Hematopoietic multipotent progenitor cell treated with erythropoietin and hydrocortisone succinate and interleukin-3 and kit ligand, for 17 days (in vitro differentiated cells): ENCODE measurements around the gene TAS1R3.

Experiments
- DNase-seq: peaks from one replicate; pipeline ENCODE4 v3.0.0-alpha.2; 2015; ENCODE audit warnings: low spot score

Gene TAS1R3

GRCh38 chr1:1324084-1324523 is 7.0 kb upstream of the TAS1R3 start:
- no peak for DNase-seq

DNA sequence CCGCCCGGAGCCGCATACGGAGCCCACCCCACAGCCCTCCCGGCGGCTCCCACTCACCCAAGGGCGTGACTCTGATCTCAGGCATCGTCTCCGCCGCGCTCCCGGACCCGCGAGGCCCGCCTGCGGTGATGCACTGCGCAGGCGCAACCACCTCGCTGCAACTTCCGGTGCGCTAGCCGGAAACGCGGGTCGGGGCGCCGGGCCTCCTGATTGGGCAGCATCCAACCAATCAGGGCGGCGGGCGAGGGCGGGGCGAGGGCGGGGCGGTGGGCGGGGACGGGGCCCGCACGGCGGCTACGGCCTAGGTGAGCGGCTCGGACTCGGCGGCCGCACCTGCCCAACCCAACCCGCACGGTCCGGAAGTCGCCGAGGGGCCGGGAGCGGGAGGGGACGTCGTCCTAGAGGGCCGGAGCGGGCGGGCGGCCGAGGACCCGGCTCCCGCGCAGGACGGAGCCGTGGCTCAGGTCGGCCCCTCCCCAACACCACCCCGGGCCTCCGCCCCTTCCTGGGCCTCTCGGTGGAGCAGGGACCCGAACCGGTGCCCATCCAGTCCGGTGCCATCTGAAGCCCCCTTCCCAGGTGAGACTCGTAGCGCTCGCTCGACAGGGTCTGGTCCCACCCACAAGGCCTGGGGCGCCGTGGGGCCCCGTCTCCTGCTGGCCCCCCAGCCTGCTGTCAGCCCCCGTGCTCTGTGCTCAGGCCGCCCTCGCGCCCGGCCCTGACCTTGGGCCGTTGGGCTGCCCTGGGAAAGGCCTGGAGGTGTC is 6.4 kb upstream of the TAS1R3 start, which contains the start of the genes CPTP and INTS11:
TSS of gene CPTP (plus strand) at position 279 of the 764 bp plus-strand sequence. CDS start 2,109 bp downstream, outside the sequence.
TSS of gene INTS11 (minus strand) at position 137 of the 764 bp plus-strand sequence. CDS start at position 85, 52 bp downstream.
- peak; percentile 97 for DNase-seq

GRCh38 chr1:1325288-1326074 is 5.6 kb upstream of the TAS1R3 start:
- DNase-seq: no peak

DNA sequence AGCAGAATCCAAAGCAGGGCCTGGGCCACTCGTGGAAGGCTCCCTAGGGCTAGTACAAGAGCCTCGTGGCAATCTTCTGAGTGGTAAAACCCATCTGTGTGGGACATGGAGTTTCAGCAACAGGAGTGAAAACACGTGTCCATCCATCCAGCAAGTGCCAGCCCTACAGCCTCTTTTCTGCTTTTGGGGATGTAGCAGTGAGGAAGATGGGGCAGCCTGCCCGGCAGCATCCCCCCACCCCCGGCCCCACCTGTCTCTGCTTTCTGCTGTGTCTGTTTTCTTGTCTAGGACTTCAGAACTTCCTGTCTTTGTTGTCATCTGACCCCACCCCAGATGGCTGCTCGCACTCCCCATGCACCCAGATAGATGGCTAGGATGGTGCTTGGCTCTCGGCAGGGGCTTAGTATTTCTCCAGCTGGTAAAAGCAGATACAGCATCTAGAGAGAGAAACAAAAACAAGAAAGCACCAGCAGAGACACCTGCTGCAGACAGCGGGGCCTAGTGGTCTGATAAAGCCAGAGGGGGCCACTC is 4.9 kb upstream of the TAS1R3 start:
- no peak for DNase-seq

- DNase-seq: no peak
Measured at GRCh38 chr1:1327291-1327690, 3.8 kb upstream of the TAS1R3 start.

GRCh38 chr1:1328254-1328653 is 2.8 kb upstream of the TAS1R3 start:
- DNase-seq: no peak

GRCh38 chr1:1329304-1330210 is 1.5 kb upstream of the TAS1R3 start:
- DNase-seq: no peak

GRCh38 chr1:1330366-1331067 is 563 bp upstream of the TAS1R3 start:
- DNase-seq: no peak

- no peak for DNase-seq
Measured at GRCh38 chr1:1332031-1332755, 1.1 kb downstream of the TAS1R3 start.

DNA sequence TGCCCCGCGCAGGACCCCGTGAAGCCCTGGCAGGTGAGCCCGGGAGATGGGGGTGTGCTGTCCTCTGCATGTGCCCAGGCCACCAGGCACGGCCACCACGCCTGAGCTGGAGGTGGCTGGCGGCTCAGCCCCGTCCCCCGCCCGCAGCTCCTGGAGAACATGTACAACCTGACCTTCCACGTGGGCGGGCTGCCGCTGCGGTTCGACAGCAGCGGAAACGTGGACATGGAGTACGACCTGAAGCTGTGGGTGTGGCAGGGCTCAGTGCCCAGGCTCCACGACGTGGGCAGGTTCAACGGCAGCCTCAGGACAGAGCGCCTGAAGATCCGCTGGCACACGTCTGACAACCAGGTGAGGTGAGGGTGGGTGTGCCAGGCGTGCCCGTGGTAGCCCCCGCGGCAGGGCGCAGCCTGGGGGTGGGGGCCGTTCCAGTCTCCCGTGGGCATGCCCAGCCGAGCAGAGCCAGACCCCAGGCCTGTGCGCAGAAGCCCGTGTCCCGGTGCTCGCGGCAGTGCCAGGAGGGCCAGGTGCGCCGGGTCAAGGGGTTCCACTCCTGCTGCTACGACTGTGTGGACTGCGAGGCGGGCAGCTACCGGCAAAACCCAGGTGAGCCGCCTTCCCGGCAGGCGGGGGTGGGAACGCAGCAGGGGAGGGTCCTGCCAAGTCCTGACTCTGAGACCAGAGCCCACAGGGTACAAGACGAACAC is 1.8 kb downstream of the TAS1R3 start:
- DNase-seq: no peak

DNA sequence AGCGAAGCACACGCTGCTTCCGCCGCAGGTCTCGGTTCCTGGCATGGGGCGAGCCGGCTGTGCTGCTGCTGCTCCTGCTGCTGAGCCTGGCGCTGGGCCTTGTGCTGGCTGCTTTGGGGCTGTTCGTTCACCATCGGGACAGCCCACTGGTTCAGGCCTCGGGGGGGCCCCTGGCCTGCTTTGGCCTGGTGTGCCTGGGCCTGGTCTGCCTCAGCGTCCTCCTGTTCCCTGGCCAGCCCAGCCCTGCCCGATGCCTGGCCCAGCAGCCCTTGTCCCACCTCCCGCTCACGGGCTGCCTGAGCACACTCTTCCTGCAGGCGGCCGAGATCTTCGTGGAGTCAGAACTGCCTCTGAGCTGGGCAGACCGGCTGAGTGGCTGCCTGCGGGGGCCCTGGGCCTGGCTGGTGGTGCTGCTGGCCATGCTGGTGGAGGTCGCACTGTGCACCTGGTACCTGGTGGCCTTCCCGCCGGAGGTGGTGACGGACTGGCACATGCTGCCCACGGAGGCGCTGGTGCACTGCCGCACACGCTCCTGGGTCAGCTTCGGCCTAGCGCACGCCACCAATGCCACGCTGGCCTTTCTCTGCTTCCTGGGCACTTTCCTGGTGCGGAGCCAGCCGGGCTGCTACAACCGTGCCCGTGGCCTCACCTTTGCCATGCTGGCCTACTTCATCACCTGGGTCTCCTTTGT is 2.6 kb downstream of the TAS1R3 start:
- no peak for DNase-seq

DNA sequence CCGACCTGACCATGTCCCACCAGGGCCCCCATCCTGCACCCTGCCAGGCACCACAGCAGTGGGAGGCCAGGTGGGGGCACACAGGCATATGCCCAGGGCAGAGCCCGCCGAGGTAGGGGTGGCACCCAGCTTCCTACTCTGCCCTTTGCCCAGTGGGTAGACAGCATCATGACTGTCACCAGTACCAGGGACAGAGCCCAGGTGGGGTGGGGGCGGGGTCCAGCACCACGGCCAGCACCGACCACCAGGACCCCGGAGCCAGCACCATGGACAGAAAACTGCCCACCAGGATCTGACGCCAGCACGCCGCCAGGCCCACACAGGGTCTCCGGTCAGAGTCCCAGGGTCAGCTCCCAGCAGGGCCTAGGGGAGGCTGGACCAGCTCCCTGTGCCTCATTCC is 3.8 kb downstream of the TAS1R3 start:
- DNase-seq: no peak

DNA sequence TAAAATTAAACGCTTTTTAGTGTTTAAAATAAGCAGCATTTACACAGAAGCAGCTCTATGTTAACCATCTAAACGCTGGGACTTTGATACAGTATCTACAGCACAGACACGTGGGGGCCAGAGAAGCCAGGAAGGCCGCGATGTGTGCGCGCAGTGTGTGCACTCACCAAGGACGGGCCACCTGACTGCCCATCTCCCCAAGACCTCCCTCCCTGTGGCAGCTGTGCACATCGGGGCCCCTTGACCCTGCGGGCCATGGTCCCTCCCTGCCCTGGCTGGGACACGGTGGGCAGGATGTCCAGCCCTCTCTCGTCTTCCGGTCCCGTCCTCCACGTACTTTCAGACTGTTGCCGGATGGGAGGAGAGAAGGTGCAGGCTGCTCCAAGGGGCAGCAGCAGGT is 4.2 kb downstream of the TAS1R3 start:
- no peak for DNase-seq

DNA sequence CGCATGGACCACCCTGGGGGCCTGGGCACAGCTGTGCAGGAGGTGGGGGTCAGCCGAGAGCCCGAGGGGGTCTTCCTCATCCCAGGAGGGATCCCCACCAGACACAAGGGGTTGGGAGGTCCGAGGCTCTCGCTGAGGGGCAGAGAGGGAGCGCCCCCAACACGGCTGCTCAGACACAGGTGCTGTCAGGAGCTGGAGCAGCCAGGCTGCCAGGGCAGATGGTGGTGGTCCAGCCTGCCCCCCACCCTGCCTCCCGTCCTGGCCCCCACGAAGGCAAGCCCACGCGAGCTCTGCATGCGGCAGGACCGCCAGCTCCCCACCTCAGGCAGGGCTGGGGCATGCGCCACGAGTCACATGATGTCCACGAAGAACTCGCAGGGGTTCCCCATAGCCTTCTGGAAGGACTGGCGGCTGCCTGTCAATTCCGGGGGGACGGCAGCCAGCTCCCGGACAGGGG is 4.7 kb downstream of the TAS1R3 start:
- DNase-seq: no peak

GRCh38 chr1:1336446-1336845 is 5.4 kb downstream of the TAS1R3 start:
- no peak for DNase-seq

DNA sequence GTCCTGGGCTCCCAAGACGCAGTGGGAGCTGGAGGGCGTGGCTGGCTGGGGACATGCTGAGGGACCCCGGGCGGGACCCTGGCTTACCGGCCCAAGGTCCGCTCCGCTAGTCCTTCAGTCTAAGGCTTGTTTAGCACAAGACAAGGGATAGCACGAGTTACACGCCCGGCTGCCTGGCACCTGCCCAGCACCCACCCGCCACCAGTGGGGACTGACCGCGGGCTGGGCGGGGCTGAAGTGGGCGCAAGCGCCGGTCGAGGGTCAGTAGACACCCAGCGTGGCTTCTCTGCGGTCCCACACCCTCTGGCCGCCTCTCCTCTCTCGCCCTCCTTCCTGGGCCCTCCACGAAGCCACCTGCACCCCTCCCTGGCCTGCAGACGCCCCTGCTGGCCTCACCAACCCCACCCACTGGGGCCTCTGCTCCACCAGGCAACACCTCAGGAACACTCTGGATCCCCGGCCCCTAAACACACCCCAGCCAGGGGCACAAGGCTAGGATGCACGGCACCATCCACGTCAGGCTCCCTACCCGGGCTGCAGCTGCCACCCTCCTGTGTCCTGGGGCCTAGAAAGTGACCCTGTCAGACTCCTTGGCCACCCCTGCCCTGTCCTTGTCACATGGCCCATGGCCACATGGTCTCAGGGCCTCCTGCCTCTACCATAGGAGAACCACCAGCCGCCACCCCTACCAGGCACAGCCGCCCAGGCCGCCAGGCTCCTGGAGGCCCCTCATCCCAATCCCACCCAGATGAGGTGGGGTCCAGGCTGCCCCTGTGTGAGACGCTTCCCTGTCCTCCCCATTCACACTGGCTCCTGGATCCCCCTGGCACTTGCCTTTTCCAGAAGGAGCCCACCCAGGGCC is 6.1 kb downstream of the TAS1R3 start:
- no peak for DNase-seq

DNA sequence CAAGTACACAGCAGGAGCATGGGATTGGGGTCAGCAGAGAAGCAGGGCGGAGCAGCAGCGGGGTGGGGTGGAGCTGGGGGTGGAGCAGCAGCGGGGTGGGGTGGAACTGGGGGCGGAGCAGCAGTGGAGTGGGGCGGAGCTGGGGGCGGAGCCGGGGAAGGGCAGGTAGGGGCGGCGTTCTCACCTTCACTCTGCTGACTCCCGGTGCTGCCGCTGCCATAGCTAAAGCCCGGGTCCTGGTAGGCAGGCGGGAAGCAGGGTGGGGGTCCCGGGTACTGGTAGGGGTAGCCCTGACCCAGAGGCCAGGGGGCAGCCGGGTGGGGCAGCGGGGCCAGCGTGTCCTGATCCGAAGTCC is 6.7 kb downstream of the TAS1R3 start:
- DNase-seq: no peak

GRCh38 chr1:1338278-1338677 is 7.2 kb downstream of the TAS1R3 start:
- DNase-seq: no peak
